HFF-Myc (cell line): ENCODE measurements around the gene FNBP1L.
"Not testable (repeated sequence)": the region's sequence is repeated elsewhere in the genome, so short reads cannot be mapped to it uniquely, and the experiment has no call there.

ENCODE experiments used
- DNase-seq: peaks from one replicate; pipeline ENCODE4 v3.0.0-alpha.2; 2011; ENCODE audit warnings: low read depth; ENCODE audit errors: extremely low read depth
- H3K4me3 ChIP-seq: replicated peaks from 2 replicates; pipeline ENCODE4 v1.5.1; 2011; ENCODE audit warnings: low read depth, mild to moderate bottlenecking, control low read depth, low read length
- TF ChIP-seq, protein P1 (sequence below): IDR thresholded peaks from 2 replicates; pipeline ENCODE4 v1.5.1; 2012; ENCODE audit warnings: mild to moderate bottlenecking, low read depth, low read length, control low read depth; ENCODE audit errors: missing control alignments

Gene FNBP1L

GRCh38 chr1:93467606-93468005, 19.7 kb downstream of the FNBP1L start:
- TF ChIP-seq, protein P1, sequence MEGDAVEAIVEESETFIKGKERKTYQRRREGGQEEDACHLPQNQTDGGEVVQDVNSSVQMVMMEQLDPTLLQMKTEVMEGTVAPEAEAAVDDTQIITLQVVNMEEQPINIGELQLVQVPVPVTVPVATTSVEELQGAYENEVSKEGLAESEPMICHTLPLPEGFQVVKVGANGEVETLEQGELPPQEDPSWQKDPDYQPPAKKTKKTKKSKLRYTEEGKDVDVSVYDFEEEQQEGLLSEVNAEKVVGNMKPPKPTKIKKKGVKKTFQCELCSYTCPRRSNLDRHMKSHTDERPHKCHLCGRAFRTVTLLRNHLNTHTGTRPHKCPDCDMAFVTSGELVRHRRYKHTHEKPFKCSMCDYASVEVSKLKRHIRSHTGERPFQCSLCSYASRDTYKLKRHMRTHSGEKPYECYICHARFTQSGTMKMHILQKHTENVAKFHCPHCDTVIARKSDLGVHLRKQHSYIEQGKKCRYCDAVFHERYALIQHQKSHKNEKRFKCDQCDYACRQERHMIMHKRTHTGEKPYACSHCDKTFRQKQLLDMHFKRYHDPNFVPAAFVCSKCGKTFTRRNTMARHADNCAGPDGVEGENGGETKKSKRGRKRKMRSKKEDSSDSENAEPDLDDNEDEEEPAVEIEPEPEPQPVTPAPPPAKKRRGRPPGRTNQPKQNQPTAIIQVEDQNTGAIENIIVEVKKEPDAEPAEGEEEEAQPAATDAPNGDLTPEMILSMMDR, result no peak
- H3K4me3 ChIP-seq, result no peak overlapping the region

DNA sequence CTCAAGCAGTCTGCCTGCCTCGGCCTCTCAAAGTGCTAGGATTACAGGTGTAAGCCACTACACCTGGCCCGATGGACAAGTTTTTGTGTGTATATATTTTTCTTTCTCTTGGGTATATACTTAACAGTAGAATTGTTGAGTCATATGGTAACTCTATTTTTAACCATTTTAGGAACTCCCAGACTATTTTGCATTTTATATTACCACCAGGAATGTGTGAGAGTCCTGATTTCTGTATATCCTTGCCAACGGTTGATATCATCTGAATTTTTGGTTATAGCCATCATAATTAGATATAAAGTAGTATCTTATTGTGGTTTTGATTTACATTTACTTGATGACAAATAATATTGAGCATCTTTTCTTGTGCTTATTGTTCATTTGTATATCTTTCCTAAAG, 20.7 kb downstream of the FNBP1L start:
- TF ChIP-seq, protein P1, result no peak
- H3K4me3 ChIP-seq, result no peak overlapping the region
- DNase-seq, result no peak

More at GRCh38 chr1:93467606-93468005, 19.7 kb downstream of the FNBP1L start:
- no peak for DNase-seq

DNA sequence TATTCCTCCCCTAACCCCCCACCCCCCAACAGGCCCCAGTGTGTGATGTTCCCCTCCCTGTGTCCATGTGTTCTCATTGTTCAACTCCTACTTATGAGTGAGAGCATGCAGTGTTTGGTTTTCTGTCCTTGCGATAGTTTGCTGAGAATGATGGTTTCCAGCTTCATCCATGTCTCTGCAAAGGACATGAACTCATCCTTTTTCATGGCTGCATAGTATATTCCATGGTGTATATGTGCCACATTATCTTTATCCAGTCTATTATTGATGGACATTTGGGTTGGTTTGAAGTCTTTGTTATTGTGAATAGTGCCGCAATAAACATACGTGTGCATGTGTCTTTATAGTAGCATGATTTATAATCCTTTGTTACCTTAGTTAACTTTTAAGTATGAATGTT, 21.3 kb downstream of the FNBP1L start:
- not testable (repeated sequence) for H3K4me3 ChIP-seq, DNase-seq

GRCh38 chr1:93471284-93471683, 23.4 kb downstream of the FNBP1L start:
- TF ChIP-seq, protein P1, result no peak
- H3K4me3 ChIP-seq, result no peak overlapping the region
- no peak for DNase-seq

DNA sequence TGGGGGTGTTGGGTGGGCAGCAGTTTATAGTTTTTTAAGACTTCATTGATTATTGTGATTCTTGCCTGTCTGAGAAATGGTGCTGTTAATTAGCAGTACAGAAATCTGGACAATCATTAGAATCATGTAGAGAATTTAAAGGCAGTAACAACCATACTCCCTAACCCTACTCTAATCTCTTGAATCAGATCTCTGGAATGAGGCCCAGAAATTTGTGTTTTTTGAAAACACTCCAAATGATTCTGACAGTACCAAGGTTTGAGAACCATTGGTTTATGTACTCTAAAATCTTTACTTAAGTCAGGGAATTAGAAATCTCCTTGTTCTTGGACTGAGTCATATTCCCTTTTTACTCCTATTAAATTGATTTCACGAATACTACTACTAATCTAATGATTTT, 24.0 kb downstream of the FNBP1L start:
- no peak for DNase-seq
- TF ChIP-seq, protein P1, result no peak

DNA sequence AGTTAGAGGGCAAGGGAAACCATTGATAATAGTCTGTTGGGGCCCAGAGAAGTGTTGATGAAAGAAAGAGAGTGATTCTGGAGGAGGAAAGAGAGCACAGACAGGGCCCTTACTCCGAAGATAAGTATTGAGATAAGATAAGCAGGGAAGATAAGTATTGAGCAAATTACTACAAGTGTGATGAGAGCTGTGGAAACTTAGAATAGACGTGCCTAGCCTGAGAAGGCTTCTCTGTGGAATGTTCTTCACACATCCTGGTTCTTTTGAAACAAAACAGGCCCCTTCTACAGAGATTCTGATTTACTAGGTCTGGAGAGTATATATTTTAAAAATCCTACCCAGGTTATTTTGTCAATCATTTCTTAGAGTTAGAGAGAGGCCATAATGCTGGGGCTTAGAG, 26.4 kb downstream of the FNBP1L start:
- no peak overlapping the region for H3K4me3 ChIP-seq
- TF ChIP-seq, protein P1, result no peak
- no peak for DNase-seq

More for the DNA sequence above, 24.0 kb downstream of the FNBP1L start:
- no peak overlapping the region for H3K4me3 ChIP-seq

GRCh38 chr1:93475681-93476080, 27.8 kb downstream of the FNBP1L start:
- no peak overlapping the region for H3K4me3 ChIP-seq
- TF ChIP-seq, protein P1, result no peak
- DNase-seq, result no peak

DNA sequence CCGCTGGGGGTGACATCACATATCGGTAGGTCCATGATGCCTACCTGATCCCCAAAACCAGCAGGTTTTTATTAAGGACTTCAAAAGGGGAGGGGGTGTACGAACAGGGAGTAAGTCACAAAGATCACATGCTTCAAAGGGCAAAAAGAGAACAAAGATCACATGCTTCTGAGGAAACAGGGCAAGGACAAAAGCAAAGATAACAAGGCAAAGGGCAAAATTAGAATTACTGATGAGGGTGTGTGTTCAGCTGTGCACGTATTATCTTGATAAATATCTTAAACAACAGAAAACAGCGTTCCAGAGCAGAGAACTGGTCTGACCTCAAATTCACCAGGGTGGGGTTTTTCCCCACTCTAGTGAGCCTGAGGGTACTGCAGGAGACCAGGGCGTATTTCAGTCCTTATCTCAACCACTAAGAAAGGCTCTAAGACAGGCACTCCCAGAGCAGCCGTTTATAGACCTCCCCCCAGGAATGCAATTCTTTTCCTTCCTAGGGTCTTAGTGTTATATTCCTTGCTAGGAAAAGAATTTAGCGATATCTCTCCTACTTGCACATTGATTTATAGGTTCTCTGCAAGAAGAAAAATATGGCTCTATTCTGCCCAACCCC, 31.3 kb downstream of the FNBP1L start:
- not testable (repeated sequence) for DNase-seq, H3K4me3 ChIP-seq

DNA sequence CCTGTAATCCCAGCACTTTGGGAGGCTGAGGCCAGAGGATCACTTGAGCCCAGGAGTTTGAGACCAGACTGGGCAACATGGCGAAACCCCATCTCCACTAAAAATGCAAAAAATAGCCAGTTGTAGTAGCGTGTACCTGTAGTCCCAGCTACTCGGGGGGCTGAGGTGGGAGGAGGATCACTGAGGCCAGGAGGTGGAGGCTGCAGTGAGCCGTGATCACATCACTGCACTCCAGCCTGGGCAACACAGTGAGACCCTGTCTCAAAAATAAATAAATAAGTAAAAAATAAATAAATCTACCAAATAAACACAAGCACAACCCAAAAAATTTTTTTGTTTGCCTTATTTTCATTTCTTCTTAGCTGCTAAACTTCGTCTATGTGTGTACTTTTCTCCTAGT, 34.0 kb downstream of the FNBP1L start:
- DNase-seq, H3K4me3 ChIP-seq: not testable (repeated sequence)
